GM13976 (cell line): ENCODE measurements around the gene GDA.

Source experiments
- DNase-seq: peaks from one replicate; pipeline ENCODE4 v3.0.0; 2012; ENCODE audit warnings: low spot score
- CTCF ChIP-seq: IDR thresholded peaks from 2 replicates; pipeline ENCODE4 v1.5.1; 2012; ENCODE audit warnings: borderline replicate concordance, mild to moderate bottlenecking; ENCODE audit not compliant: insufficient read depth; ENCODE audit errors: extremely low read depth, missing control alignments, control extremely low read depth
- in situ Hi-C: fragments of 300-500 bp; cut with MboI; formaldehyde crosslinking; loops from one replicate; pipeline ENCODE4 v1.12.0; 2022; ENCODE audit warnings: low sequenced_read_pairs, mixed read lengths, inconsistent platforms; ENCODE audit not compliant: unreplicated experiment

GDA gene

GRCh38 chr9:72155301-72155700, 6.1 kb downstream of the GDA start:
- in situ Hi-C loops = no loop called here
- DNase-seq = no peak
- no peak for TF ChIP-seq CTCF

DNA sequence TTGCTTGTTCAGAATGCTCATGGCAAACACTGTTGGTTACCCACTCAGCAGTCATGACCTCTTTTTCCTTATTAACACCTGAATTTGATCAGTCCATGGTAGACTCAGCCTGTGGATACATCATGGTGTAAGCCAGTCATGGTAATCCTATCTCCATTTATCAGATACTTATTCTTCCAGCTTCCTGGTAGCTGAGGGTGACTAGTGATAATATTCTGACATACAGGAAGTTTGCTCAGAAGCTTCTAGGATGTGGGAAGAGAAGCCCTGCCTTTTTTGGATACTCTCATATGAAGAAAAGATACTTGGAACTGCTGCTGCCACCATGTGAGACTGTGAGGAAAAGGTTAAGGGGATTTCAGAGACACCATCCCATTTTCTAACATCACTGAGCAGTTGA, 7.3 kb downstream of the GDA start:
- no peak for DNase-seq
- in situ Hi-C loops = no loop called here
- TF ChIP-seq CTCF = no peak

DNA sequence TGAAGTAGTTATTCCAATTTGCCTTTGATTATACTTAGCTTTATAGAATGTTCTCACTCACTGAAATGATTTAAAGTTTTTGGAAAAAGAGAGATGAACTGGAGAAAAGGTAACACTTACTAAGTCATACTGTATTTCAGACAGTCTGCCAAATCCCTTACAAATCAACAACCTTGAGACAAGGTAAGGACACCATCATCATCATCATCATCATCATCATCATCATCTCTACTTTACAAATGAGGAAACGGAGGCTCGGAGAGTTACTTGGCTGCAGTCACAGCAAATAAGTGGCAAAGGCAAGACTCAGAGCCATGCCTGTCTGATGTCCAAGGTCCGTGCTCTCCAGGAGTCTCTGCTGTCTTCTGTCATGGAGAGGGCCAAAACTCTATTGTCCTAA, 9.4 kb downstream of the GDA start:
- no peak for DNase-seq
- in situ Hi-C loops = no loop called here
- TF ChIP-seq CTCF = no peak

DNA sequence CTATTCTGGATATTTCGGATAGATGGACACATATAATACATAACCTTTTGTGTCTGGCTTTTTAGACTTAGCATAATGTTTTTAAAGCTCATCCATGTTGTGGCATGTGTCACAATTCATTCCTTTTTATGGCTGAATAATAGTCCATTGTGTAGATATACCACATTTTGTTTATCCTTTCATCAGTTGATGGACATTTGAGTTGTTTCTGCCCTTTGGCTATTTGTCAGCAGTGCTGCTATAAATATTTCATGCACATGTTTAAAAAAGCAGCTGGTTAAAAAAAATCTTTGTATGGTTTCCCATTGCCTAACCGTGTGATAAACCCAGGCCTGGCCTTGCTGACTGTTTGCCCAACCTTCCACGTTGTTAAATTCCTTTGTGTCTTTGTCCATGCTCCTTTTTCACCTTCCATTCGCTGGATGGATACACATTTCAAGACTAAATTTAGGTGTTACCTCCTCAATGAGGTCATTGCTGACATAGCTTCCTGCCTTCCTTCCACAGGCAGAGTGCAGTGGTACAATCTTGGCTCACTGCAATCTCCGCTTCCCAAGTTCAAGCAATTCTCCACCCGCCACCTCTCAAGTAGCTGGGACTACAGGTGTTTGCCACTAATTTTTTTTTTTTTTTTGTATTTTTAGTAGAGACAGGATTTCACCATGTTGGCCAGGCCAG, 11.3 kb downstream of the GDA start:
- no peak for DNase-seq
- no peak for TF ChIP-seq CTCF
- in situ Hi-C loops = no loop called here

GRCh38 chr9:72165326-72165725, 16.1 kb downstream of the GDA start:
- no peak for TF ChIP-seq CTCF
- in situ Hi-C loops = no loop called here
- no peak for DNase-seq

DNA sequence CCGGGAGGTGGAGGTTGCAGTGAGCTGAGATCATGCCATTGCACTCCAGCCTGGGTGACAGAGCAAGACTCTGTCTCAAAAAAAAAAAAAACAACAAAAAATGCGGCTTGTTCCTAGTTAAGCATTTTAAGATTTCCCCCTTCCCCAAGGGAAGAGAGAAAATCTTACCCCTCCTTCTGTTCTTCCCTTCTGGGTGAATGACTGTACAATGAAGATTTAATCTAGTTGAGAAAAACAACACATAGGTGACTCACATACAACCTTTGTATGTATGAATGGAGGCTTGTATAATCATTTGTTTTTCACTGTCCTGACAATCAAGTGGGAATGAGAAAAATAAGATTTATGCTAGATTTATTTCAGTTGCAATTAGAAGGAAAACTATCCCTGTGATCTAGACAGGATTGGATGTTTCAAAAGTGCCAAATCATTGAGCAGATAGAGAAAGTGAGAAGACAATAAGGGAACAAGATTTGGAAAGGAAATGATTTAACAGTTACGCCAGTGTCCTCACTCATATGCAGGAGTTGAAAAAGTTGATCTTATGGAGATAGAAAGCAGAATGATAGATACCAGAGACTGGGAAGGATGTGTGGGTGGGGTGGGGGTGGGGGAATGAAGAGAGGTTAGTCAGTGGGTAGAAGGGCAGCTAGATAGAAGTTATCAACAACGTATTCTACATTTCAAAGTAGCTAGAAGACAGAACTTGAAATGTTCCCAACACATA, 16.7 kb downstream of the GDA start:
- in situ Hi-C loops = no loop called here
- no peak for DNase-seq
- TF ChIP-seq CTCF = no peak
